ENCODE results near the gene DMBX1.

The DMBX1 gene

GRCh38 chr1:46484783-46485490, 4.7 kb upstream of the DMBX1 start:
- no peak for DNase-seq

GRCh38 chr1:46485564-46486431, 3.8 kb upstream of the DMBX1 start:
- DNase-seq: no peak

- DNase-seq: no peak
Measured at GRCh38 chr1:46486432-46487015, 3.1 kb upstream of the DMBX1 start.

- no peak for DNase-seq
Measured at GRCh38 chr1:46487818-46488218, 1.8 kb upstream of the DMBX1 start.

- no peak for DNase-seq
Measured at GRCh38 chr1:46488343-46489168, 1.1 kb upstream of the DMBX1 start.

- no peak for DNase-seq
Measured at GRCh38 chr1:46489169-46489637, 433 bp upstream of the DMBX1 start.

GRCh38 chr1:46490406-46490655, 695 bp downstream of the DMBX1 start:
- DNase-seq: no peak

- DNase-seq: no peak
Measured at GRCh38 chr1:46490656-46491442, 1.2 kb downstream of the DMBX1 start.

- no peak for DNase-seq
Measured at GRCh38 chr1:46491443-46492268, 2.0 kb downstream of the DMBX1 start.

GRCh38 chr1:46492269-46492853, 2.7 kb downstream of the DMBX1 start:
- no peak for DNase-seq

GRCh38 chr1:46492871-46493270, 3.2 kb downstream of the DMBX1 start:
- no peak for DNase-seq

- no peak for DNase-seq
Measured at GRCh38 chr1:46493316-46494032, 3.8 kb downstream of the DMBX1 start.

GRCh38 chr1:46494910-46495309, 5.3 kb downstream of the DMBX1 start:
- DNase-seq: no peak

GRCh38 chr1:46495778-46496177, 6.1 kb downstream of the DMBX1 start:
- DNase-seq: no peak

GRCh38 chr1:46496505-46496904, 6.9 kb downstream of the DMBX1 start:
- no peak for DNase-seq

- DNase-seq: no peak
Measured at GRCh38 chr1:46497020-46497419, 7.4 kb downstream of the DMBX1 start.

- DNase-seq: no peak
Measured at GRCh38 chr1:46497665-46498064, 8.0 kb downstream of the DMBX1 start.

GRCh38 chr1:46501528-46501927, 11.9 kb downstream of the DMBX1 start:
- no peak for DNase-seq

GRCh38 chr1:46503421-46503820, 13.8 kb downstream of the DMBX1 start:
- no peak for DNase-seq

- DNase-seq: no peak
Measured at GRCh38 chr1:46506470-46507219, 17.0 kb downstream of the DMBX1 start.

Data from NCI-H510A (cell line).